Tibial nerve (tissue), 4 donors: Measurements from ENCODE around the gene TSHZ2. TPM values are rescaled to one million over a fixed set of nuclear protein-coding genes. Genes with fewer than 3 reads are reported as not detected.
"Not testable (repeated sequence)": the region's sequence is repeated elsewhere in the genome, so short reads cannot be mapped to it uniquely, and the experiment has no call there.

Experiments used
- DNase-seq, 2 donors: peaks; one replicate each; pipeline ENCODE4 v3.0.0-alpha.2; 2019; ENCODE audit warnings: low spot score in 2 of 2
- H3K27ac ChIP-seq, 4 donors: fragments of 200-600 bp; sonication (generic) in 3 of 4; one replicate each; pipeline ENCODE4 v1.5.1; 2017 to 2019; ENCODE audit warnings: mild to moderate bottlenecking in 1 of 4
- H3K27me3 ChIP-seq, 2 donors: fragments of 200-600 bp; sonication (generic) in 1 of 2; one replicate each; pipeline versions ENCODE4 v1.5.1 to v1.6.0; 2017 to 2019
- H3K36me3 ChIP-seq, 3 donors: fragments of 200-600 bp; sonication (generic); one replicate each; pipeline ENCODE4 v1.5.1; 2018 to 2019
- H3K4me1 ChIP-seq, 4 donors: fragments of 200-600 bp; sonication (generic) in 3 of 4; one replicate each; pipeline ENCODE4 v1.5.1; 2017 to 2019
- H3K4me3 ChIP-seq, 4 donors: fragments of 200-600 bp; sonication (generic) in 3 of 4; one replicate each; pipeline ENCODE4 v1.5.1; 2017 to 2019; ENCODE audit warnings: mild to moderate bottlenecking in 1 of 4, moderate library complexity in 1 of 4
- H3K9me3 ChIP-seq, 4 donors: fragments of 200-600 bp; sonication (generic) in 3 of 4; one replicate each; pipeline ENCODE4 v1.5.1; 2017 to 2019
- CTCF ChIP-seq, 5 experiments: fragments of 200-600 bp in 3 of 5; fragments of 450-650 bp in 2 of 5; sonication (generic) in 3 of 5; IDR thresholded peaks; one replicate each; pipeline ENCODE4 v1.5.1; 2016 to 2019; ENCODE audit warnings: antibody characterized with exemption in 5 of 5, mild to moderate bottlenecking in 3 of 5, moderate library complexity in 2 of 5
- EP300 ChIP-seq, 2 donors: sonication (generic); formaldehyde crosslinking; IDR thresholded peaks; one replicate each; pipeline ENCODE4 v1.6.1; 2017; ENCODE audit warnings: antibody characterized with exemption in 2 of 2, mild to moderate bottlenecking in 1 of 2
- POLR2A ChIP-seq, 2 donors: fragments of 450-650 bp; IDR thresholded peaks; one replicate each; pipeline ENCODE4 v1.6.1; 2017; ENCODE audit warnings: antibody characterized with exemption in 2 of 2, mild to moderate bottlenecking in 2 of 2, moderate library complexity in 2 of 2
- WGBS, 2 donors: methylation state at CpG; one replicate each; pipeline ENCODE4 v1.1.5; 2018; 5-methylcytosine and 5-hydroxymethylcytosine counted together
- total RNA-seq, 4 donors: library from RNA; depleted of rRNA; stranded (reverse); fragments of >200 nt; gene quantifications; one replicate each; pipeline ENCODE4 v1.1.0, GENCODE V29; 2016

The TSHZ2 gene
- total RNA-seq, 4 donors from 2014 or later: 20.9 to 33.7 (median 25.1) TPM

- H3K27ac ChIP-seq: no peak overlapping the region
- H3K9me3 ChIP-seq: peaks cover 0 to 4% (median 0%) of the 10 kb centered on the region in 4 donors
- H3K4me1 ChIP-seq: no peaks in the 10 kb centered on the region
- 90 to 100% methylated on average over 1 of the region's 1 CpG for WGBS, 2 donors
- H3K36me3 ChIP-seq: no peaks in the 10 kb centered on the region
- no peak for DNase-seq
- H3K27me3 ChIP-seq: no peaks in the 10 kb centered on the region
- H3K4me3 ChIP-seq: no peak overlapping the region
- TF ChIP-seq CTCF (IDR thresholded peaks at IDR 0.05): no peak
- no peak for TF ChIP-seq POLR2A (IDR thresholded peaks at IDR 0.05)
- no peak for TF ChIP-seq EP300 (IDR thresholded peaks at IDR 0.05)
Observed at GRCh38 chr20:53319200-53319599, 347.0 kb downstream of the TSHZ2 start.

GRCh38 chr20:53319716-53320115 is 347.6 kb downstream of the TSHZ2 start:
- no peak overlapping the region for H3K4me3 ChIP-seq
- H3K9me3 ChIP-seq: peaks cover 0 to 4% (median 0%) of the 10 kb centered on the region in 4 donors
- H3K4me1 ChIP-seq: no peaks in the 10 kb centered on the region
- H3K27me3 ChIP-seq: no peaks in the 10 kb centered on the region
- H3K27ac ChIP-seq: no peak overlapping the region
- DNase-seq: no peak
- no peaks in the 10 kb centered on the region for H3K36me3 ChIP-seq
- 77 to 92% methylated on average over 2 of the region's 2 CpGs for whole genome bisulfite sequencing, 2 donors
- TF ChIP-seq EP300 (IDR thresholded peaks at IDR 0.05): no peak
- no peak for TF ChIP-seq POLR2A (IDR thresholded peaks at IDR 0.05)
- TF ChIP-seq CTCF (IDR thresholded peaks at IDR 0.05): no peak

GRCh38 chr20:53320701-53321100 is 348.5 kb downstream of the TSHZ2 start:
- no peaks in the 10 kb centered on the region for H3K27me3 ChIP-seq
- 69 to 72% methylated on average over 3 of the region's 3 CpGs for WGBS, 2 donors
- TF ChIP-seq POLR2A (IDR thresholded peaks at IDR 0.05) (no peak), CTCF (IDR thresholded peaks at IDR 0.05) (no peak), EP300 (IDR thresholded peaks at IDR 0.05) (no peak)
- H3K27ac ChIP-seq: no peak overlapping the region
- no peaks in the 10 kb centered on the region for H3K4me1 ChIP-seq
- DNase-seq: no peak
- no peaks in the 10 kb centered on the region for H3K36me3 ChIP-seq
- H3K9me3 ChIP-seq: peaks cover 0 to 4% (median 0%) of the 10 kb centered on the region in 4 donors
- H3K4me3 ChIP-seq: no peak overlapping the region

GRCh38 chr20:53321596-53321995 is 349.4 kb downstream of the TSHZ2 start:
- Histone ChIP-seq H3K4me3 (no peak overlapping the region), H3K4me1 (no peaks in the 10 kb centered on the region), H3K27ac (no peak overlapping the region), H3K9me3 (peaks cover 0 to 4% (median 0%) of the 10 kb centered on the region in 4 donors), H3K36me3 (no peaks in the 10 kb centered on the region), H3K27me3 (no peaks in the 10 kb centered on the region)
- WGBS, 2 donors: 97 to 98% methylated on average over 2 to 5 of the region's 5 CpGs
- DNase-seq: no peak
- TF ChIP-seq CTCF (IDR thresholded peaks at IDR 0.05): no peak
- no peak for TF ChIP-seq EP300 (IDR thresholded peaks at IDR 0.05)
- no peak for TF ChIP-seq POLR2A (IDR thresholded peaks at IDR 0.05)

- no peaks in the 10 kb centered on the region for H3K36me3 ChIP-seq
- H3K9me3 ChIP-seq: peaks cover 0 to 4% (median 0%) of the 10 kb centered on the region in 4 donors
- H3K27ac ChIP-seq: no peak overlapping the region
- no peak for DNase-seq
- H3K27me3 ChIP-seq: no peaks in the 10 kb centered on the region
- TF ChIP-seq EP300 (IDR thresholded peaks at IDR 0.05) (no peak), CTCF (IDR thresholded peaks at IDR 0.05) (no peak), POLR2A (IDR thresholded peaks at IDR 0.05) (no peak)
- no peak overlapping the region for H3K4me3 ChIP-seq
- no peaks in the 10 kb centered on the region for H3K4me1 ChIP-seq
- WGBS, 2 donors: 77 to 84% methylated on average over 3 of the region's 3 CpGs
Observed at GRCh38 chr20:53322651-53323050, 350.5 kb downstream of the TSHZ2 start.

- not testable (repeated sequence) for DNase-seq, H3K9me3 ChIP-seq, H3K27me3 ChIP-seq, H3K4me1 ChIP-seq, H3K27ac ChIP-seq, H3K36me3 ChIP-seq, H3K4me3 ChIP-seq
- 91 to 93% methylated on average over 6 of the region's 6 CpGs for WGBS, 2 donors
Observed at GRCh38 chr20:53323460-53323859, 351.3 kb downstream of the TSHZ2 start.
